ENCODE data around the gene CACNA1D. TPM values are rescaled to one million over a fixed set of nuclear protein-coding genes. Genes with fewer than 3 reads are reported as not detected.

The CACNA1D gene
- total RNA-seq, 4 donors from 2014 or later, result 5.7 to 38.2 (median 20.0) TPM

GRCh38 chr3:53821631-53822121, 327.3 kb downstream of the CACNA1D start:
- Histone ChIP-seq H3K27me3 (no peaks in the 10 kb centered on the region), H3K4me1 (no peaks in the 10 kb centered on the region), H3K9me3 (no peaks in the 10 kb centered on the region), H3K36me3 (peaks cover 0 to 33% (median 0%) of the 10 kb centered on the region in 3 donors), H3K27ac (no peak overlapping the region), H3K4me3 (no peak overlapping the region)
- no peak for TF ChIP-seq POLR2A (IDR thresholded peaks at IDR 0.05)
- no peak for TF ChIP-seq EP300 (IDR thresholded peaks at IDR 0.05)
- no peak for TF ChIP-seq CTCF (IDR thresholded peaks at IDR 0.05)
- DNase-seq (ENCODE audit: low spot score in 2 of 2), result no peak
- 44 to 70% methylated on average over 4 to 5 of the region's 5 CpGs for WGBS, 2 donors

DNA sequence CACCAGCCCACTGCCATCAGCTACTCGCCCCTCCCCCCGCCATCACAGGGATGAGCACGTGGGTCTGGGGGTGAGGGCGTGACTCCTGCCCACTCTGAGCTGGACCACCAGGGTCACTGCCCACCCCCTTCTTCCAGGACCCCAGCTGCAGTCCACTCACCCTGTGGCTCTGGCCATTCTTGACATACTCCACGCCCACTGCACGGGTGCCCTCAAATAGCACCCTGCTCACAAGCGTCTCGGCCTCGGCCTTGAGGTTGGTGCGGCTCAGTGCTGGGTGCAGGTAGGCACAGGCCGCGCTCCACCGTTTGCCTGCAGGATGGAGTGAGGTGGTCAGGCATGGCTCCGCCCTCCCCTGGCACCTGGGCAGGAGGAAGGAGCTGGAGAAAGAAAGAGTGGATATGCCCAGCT, 327.9 kb downstream of the CACNA1D start:
- Histone ChIP-seq H3K27me3 (no peaks in the 10 kb centered on the region), H3K27ac (no peak overlapping the region), H3K4me3 (no peak overlapping the region), H3K4me1 (no peaks in the 10 kb centered on the region), H3K36me3 (peaks cover 0 to 31% (median 0%) of the 10 kb centered on the region in 3 donors), H3K9me3 (no peaks in the 10 kb centered on the region)
- no peak for TF ChIP-seq CTCF (IDR thresholded peaks at IDR 0.05)
- TF ChIP-seq EP300 (IDR thresholded peaks at IDR 0.05), result no peak
- no peak for TF ChIP-seq POLR2A (IDR thresholded peaks at IDR 0.05)
- no peak for DNase-seq (ENCODE audit: low spot score in 2 of 2)
- 74 to 84% methylated on average over 6 to 14 of the region's 14 CpGs for WGBS, 2 donors

- Histone ChIP-seq H3K27me3 (no peaks in the 10 kb centered on the region), H3K27ac (no peak overlapping the region), H3K36me3 (peaks cover 0 to 21% (median 0%) of the 10 kb centered on the region in 3 donors), H3K4me3 (no peak overlapping the region), H3K9me3 (no peaks in the 10 kb centered on the region), H3K4me1 (no peaks in the 10 kb centered on the region)
- DNase-seq (ENCODE audit: low spot score in 2 of 2), result no peak
- WGBS, 2 donors, result 97% methylated on average over 35 to 53 of the region's 67 CpGs
- no peak for TF ChIP-seq POLR2A (IDR thresholded peaks at IDR 0.05)
- TF ChIP-seq CTCF (IDR thresholded peaks at IDR 0.05), result no peak
- no peak for TF ChIP-seq EP300 (IDR thresholded peaks at IDR 0.05)
Observed at GRCh38 chr3:53823026-53823955, 328.9 kb downstream of the CACNA1D start.

DNA sequence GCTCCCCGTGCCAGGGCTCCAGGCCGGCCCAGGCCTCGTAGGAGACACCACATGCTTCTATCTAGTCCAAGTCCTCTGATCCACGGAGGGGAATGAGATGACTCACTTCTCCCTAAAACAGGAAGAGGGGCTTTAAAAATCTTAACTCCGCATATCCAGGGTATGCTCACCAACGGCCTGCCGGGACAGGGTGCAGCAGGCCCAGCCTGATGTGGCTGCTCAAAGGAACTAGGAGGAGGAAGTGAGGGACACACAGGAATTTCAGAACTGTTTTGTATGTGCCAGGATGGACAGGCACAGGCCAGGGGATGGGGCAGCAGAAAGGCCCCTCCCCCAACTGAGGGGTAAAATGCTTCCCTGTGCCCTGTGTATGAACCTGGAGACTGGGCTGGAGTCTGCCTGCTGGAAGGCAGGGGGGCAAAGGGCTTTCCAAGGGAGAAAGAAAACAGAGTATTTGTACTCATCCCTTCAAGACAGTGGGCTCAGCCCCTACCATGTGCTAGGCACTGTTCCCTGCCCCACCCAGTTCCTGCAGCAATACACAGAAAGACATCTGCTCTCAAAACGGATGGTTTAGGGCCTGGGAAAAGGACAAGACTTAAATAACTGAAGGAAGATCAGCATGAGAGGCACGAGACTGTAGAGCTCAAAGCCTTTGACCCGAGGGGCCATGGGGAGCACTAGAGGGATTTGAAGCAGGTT, 329.7 kb downstream of the CACNA1D start:
- no peak for DNase-seq (ENCODE audit: low spot score in 2 of 2)
- Histone ChIP-seq H3K4me1 (no peaks in the 10 kb centered on the region), H3K9me3 (no peaks in the 10 kb centered on the region), H3K27ac (no peak overlapping the region), H3K4me3 (no peak overlapping the region), H3K27me3 (no peaks in the 10 kb centered on the region), H3K36me3 (peaks cover 0 to 13% (median 0%) of the 10 kb centered on the region in 3 donors)
- WGBS, 2 donors, result 54 to 59% methylated on average over 9 to 10 of the region's 10 CpGs
- no peak for TF ChIP-seq EP300 (IDR thresholded peaks at IDR 0.05)
- no peak for TF ChIP-seq POLR2A (IDR thresholded peaks at IDR 0.05)
- TF ChIP-seq CTCF (IDR thresholded peaks at IDR 0.05), result no peak
